Myocyte (in vitro differentiated cells): ENCODE results near the gene CASS4. TPM values are rescaled to one million over a fixed set of nuclear protein-coding genes. Genes with fewer than 3 reads are reported as not detected.
A peak's percentile ranks its signal among the peaks of the same experiment; 100 is the strongest.
"Not testable (repeated sequence)": the region's sequence is repeated elsewhere in the genome, so short reads cannot be mapped to it uniquely, and the experiment has no call there.

Source experiments
- DNase-seq: peaks from one replicate; pipeline ENCODE4 v3.0.0-alpha.2; 2012; ENCODE audit warnings: low read depth
- polyA plus RNA-seq: library from polyadenylated mRNA; unstranded; fragments of >200 nt; gene quantifications from one replicate; pipeline ENCODE4 v1.2.1, GENCODE V29; 2012; ENCODE audit warnings: missing spikeins
- total RNA-seq: library from RNA; depleted of rRNA; stranded (reverse); fragments of >200 nt; gene quantifications from 2 replicates; pipeline ENCODE4 v1.2.3, GENCODE V29; 2014

CASS4 gene
- 20.9 and 48.0 TPM in 2 replicates for total RNA-seq
- polyA plus RNA-seq, result 19.5 TPM

GRCh38 chr20:56411759-56412472 lies at the start of gene CASS4:
TSS of gene CASS4 (plus strand) at chr20:56412260. CDS start at chr20:56412459, 199 bp downstream.
- DNase-seq, result no peak

GRCh38 chr20:56362833-56363413 lies 49.1 kb upstream of the CASS4 start:
- DNase-seq, result no peak

- DNase-seq, result no peak
These were observed 48.6 kb upstream of the CASS4 start for GRCh38 chr20:56363491-56363890.

- DNase-seq, result peak; percentile 59
These were observed 43.5 kb upstream of the CASS4 start for GRCh38 chr20:56368351-56369134.

- DNase-seq, result no peak
These were observed 42.9 kb upstream of the CASS4 start for GRCh38 chr20:56369179-56369578.

GRCh38 chr20:56371977-56372376 lies 40.1 kb upstream of the CASS4 start:
- DNase-seq, result peak; percentile 71

- no peak for DNase-seq
These were observed 39.2 kb upstream of the CASS4 start for GRCh38 chr20:56372850-56373249.

GRCh38 chr20:56373942-56374341 lies 38.1 kb upstream of the CASS4 start:
- DNase-seq, result peak; percentile 76

GRCh38 chr20:56376331-56376730 lies 35.7 kb upstream of the CASS4 start:
- DNase-seq, result no peak

- no peak for DNase-seq
These were observed 33.7 kb upstream of the CASS4 start for GRCh38 chr20:56378386-56378785.

GRCh38 chr20:56380375-56380774 lies 31.7 kb upstream of the CASS4 start:
- DNase-seq, result no peak

GRCh38 chr20:56381501-56381900 lies 30.6 kb upstream of the CASS4 start:
- no peak for DNase-seq

GRCh38 chr20:56382696-56383095 lies 29.4 kb upstream of the CASS4 start:
- no peak for DNase-seq

GRCh38 chr20:56383334-56383733 lies 28.7 kb upstream of the CASS4 start:
- peak; percentile 70 for DNase-seq

- no peak for DNase-seq
These were observed 26.9 kb upstream of the CASS4 start for GRCh38 chr20:56385130-56385529.

- DNase-seq, result no peak
These were observed 25.8 kb upstream of the CASS4 start for GRCh38 chr20:56386219-56386618.

- no peak for DNase-seq
These were observed 23.2 kb upstream of the CASS4 start for GRCh38 chr20:56388882-56389281.

- no peak for DNase-seq
These were observed 22.3 kb upstream of the CASS4 start for GRCh38 chr20:56389807-56390206.

GRCh38 chr20:56390396-56390795 lies 21.7 kb upstream of the CASS4 start:
- not testable (repeated sequence) for DNase-seq

- no peak for DNase-seq
These were observed 21.0 kb upstream of the CASS4 start for GRCh38 chr20:56391037-56391436.

GRCh38 chr20:56391596-56392131 lies 20.4 kb upstream of the CASS4 start:
- no peak for DNase-seq
